ENCODE data around the gene RNF208.

The RNF208 gene

DNA sequence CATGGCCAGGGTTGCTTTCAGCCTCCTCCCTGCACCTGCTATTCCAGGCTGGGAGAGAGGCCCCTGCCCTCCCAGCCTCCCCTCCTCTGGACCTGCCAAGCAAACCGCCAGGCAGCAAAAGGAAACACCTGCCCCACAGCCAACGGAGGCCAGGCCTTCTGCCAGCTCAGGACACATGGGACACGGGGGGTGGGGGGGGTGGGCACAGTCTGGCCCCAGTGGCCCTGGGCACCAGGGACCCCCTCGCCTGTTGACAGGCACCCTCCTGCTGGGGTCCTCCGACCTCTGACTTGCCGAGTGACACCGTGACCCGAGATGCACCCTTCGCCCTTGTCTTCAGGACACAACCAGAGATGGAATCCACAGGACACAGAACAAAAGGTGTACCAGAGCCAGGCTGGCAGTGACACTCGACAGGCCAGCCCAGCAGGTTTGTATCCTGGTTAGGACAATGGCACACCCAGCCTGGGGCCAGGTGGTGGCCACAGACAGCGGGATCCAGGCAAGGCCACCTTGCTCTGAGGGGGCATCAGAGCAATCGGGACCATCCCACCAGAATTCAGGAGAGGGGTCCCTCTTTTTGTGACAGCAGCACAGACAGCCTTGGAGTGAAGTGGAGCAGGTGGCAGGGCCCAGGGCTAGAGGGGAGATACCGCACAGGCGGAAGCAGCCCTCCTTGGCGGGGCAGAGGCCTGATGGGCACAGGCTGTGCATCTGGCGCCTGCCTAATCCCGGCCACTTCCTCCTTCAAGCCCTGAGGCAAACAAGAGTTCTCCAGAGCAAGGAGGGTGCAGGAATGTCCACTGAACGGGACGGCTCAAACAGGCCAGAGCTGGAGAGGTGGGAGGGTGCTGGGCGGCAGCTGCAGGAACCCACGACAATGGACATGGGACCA lies 48.9 kb downstream of the RNF208 start:
- DNase-seq = no peak

DNA sequence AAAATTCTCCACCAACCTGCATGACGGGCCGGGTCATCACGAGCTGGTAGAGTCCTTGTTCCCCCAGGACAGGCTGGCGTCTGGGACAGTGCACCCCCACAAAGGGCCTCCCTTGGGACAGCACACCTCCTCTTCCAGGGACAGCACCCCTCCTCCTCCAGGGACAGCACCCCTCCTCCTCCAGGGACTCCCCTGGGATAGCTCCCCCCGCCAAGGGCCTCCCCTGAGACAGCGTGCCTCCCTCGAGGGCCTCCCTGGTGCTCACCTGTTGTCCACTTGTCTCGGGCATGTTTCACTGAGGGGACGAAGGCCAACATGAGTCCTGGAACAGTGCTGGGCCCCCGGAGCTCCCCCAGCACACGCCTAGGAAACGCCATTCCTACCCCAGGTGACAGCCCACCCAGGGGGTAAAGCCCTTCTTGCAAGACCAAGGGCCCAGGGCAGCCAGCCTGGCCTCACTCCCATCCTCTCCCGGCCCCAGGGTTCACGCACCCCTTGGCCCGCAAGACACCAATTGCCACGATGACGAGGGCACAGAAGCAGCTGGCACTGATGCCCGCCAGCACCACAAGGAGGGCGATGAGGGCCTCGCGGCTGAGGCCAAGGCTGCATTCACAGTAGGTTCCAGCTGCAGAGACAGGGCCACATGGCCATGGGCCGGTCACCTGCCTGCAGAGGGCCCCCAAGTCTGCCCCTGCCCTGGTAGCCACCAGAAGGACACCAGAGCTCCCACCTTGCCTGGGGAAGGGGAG lies 50.7 kb downstream of the RNF208 start:
- no peak for DNase-seq

DNA sequence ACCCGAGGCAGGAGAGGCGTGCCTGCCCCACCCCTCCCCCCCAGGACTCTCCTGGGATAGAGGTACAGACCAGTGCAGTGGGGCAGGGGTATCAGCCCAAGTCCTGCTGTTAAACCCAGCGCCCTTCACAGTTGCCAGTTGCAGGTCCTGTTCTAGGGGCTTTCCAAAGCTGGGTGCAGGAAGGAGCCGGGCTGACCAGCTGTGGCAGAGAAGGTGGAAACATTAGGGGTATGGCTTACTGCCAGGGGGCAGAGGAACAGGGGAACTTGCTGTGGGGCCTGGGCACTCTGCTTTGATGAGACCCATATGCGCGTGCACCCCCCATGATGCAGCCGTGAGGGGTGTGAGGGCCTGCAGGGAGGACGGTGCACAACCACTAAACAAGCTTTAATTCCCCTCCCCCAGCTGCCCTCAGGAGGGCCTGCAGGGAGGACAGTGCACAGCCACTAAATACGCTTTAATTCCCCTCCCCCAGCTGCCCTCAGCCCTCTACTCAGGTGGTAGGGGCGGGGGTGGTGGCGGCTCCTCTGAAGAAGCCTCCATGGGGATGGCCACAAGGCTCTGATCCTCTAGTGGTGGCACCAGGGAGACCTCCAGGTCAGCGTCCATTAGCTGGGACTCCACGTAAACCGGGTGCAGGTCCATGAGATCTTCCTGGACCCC lies 51.4 kb downstream of the RNF208 start:
- DNase-seq = no peak

Data from KG1 (cell line).